ENCODE measurements around the gene TAB3.
A peak's percentile ranks its signal among the peaks of the same experiment; 100 is the strongest.

Gene TAB3

GRCh38 chrX:30874851-30875250 is 14.2 kb downstream of the TAB3 start:
- DNase-seq, result no peak
- Histone ChIP-seq H3K27ac (ENCODE audit: insufficient read depth, low read length, poor library complexity, severe bottlenecking) (no peak overlapping the region), H3K27me3 (replicated peaks; ENCODE audit: control insufficient read depth, insufficient read depth, low read length, poor library complexity, severe bottlenecking) (no peaks in the 10 kb centered on the region), H3K36me3 (ENCODE audit: control insufficient read depth, insufficient read depth, low read length) (no peaks in the 10 kb centered on the region), H3K9me3 (ENCODE audit: control insufficient read depth, low read length) (no peaks in the 10 kb centered on the region), H3K4me3 (ENCODE audit: insufficient read depth, low read depth, low read length, poor library complexity, severe bottlenecking) (no peak overlapping the region), H3K4me1 (ENCODE audit: control insufficient read depth, insufficient read depth, low read length, poor library complexity, severe bottlenecking) (no peaks in the 10 kb centered on the region)

GRCh38 chrX:30870572-30870971 is 18.5 kb downstream of the TAB3 start:
- Histone ChIP-seq H3K4me1 (ENCODE audit: control insufficient read depth, insufficient read depth, low read length, poor library complexity, severe bottlenecking) (no peaks in the 10 kb centered on the region), H3K9me3 (ENCODE audit: control insufficient read depth, low read length) (no peaks in the 10 kb centered on the region), H3K36me3 (ENCODE audit: control insufficient read depth, insufficient read depth, low read length) (peaks cover 5% of the 10 kb centered on the region), H3K27ac (ENCODE audit: insufficient read depth, low read length, poor library complexity, severe bottlenecking) (no peak overlapping the region), H3K4me3 (ENCODE audit: insufficient read depth, low read depth, low read length, poor library complexity, severe bottlenecking) (no peak overlapping the region), H3K27me3 (replicated peaks; ENCODE audit: control insufficient read depth, insufficient read depth, low read length, poor library complexity, severe bottlenecking) (no peaks in the 10 kb centered on the region)
- DNase-seq, result no peak

GRCh38 chrX:30865612-30866011 is 23.4 kb downstream of the TAB3 start:
- Histone ChIP-seq H3K9me3 (ENCODE audit: control insufficient read depth, low read length) (no peaks in the 10 kb centered on the region), H3K27me3 (replicated peaks; ENCODE audit: control insufficient read depth, insufficient read depth, low read length, poor library complexity, severe bottlenecking) (no peaks in the 10 kb centered on the region), H3K36me3 (ENCODE audit: control insufficient read depth, insufficient read depth, low read length) (peaks cover 5% of the 10 kb centered on the region), H3K4me3 (ENCODE audit: insufficient read depth, low read depth, low read length, poor library complexity, severe bottlenecking) (no peak overlapping the region), H3K27ac (ENCODE audit: insufficient read depth, low read length, poor library complexity, severe bottlenecking) (no peak overlapping the region), H3K4me1 (ENCODE audit: control insufficient read depth, insufficient read depth, low read length, poor library complexity, severe bottlenecking) (no peaks in the 10 kb centered on the region)
- no peak for DNase-seq

- Histone ChIP-seq H3K4me3 (ENCODE audit: insufficient read depth, low read depth, low read length, poor library complexity, severe bottlenecking) (no peak overlapping the region), H3K27me3 (replicated peaks; ENCODE audit: control insufficient read depth, insufficient read depth, low read length, poor library complexity, severe bottlenecking) (no peaks in the 10 kb centered on the region), H3K36me3 (ENCODE audit: control insufficient read depth, insufficient read depth, low read length) (peaks cover 5% of the 10 kb centered on the region), H3K27ac (ENCODE audit: insufficient read depth, low read length, poor library complexity, severe bottlenecking) (no peak overlapping the region), H3K4me1 (ENCODE audit: control insufficient read depth, insufficient read depth, low read length, poor library complexity, severe bottlenecking) (no peaks in the 10 kb centered on the region), H3K9me3 (ENCODE audit: control insufficient read depth, low read length) (no peaks in the 10 kb centered on the region)
- DNase-seq, result no peak
Measured at GRCh38 chrX:30865015-30865414, 24.0 kb downstream of the TAB3 start.

- no peak for DNase-seq
- Histone ChIP-seq H3K9me3 (ENCODE audit: control insufficient read depth, low read length) (no peaks in the 10 kb centered on the region), H3K36me3 (ENCODE audit: control insufficient read depth, insufficient read depth, low read length) (peaks cover 5% of the 10 kb centered on the region), H3K4me1 (ENCODE audit: control insufficient read depth, insufficient read depth, low read length, poor library complexity, severe bottlenecking) (no peaks in the 10 kb centered on the region), H3K27me3 (replicated peaks; ENCODE audit: control insufficient read depth, insufficient read depth, low read length, poor library complexity, severe bottlenecking) (no peaks in the 10 kb centered on the region), H3K4me3 (ENCODE audit: insufficient read depth, low read depth, low read length, poor library complexity, severe bottlenecking) (no peak overlapping the region), H3K27ac (ENCODE audit: insufficient read depth, low read length, poor library complexity, severe bottlenecking) (no peak overlapping the region)
Measured at GRCh38 chrX:30864383-30864785, 24.7 kb downstream of the TAB3 start.

GRCh38 chrX:30863974-30864373 is 25.1 kb downstream of the TAB3 start:
- DNase-seq, result no peak
- Histone ChIP-seq H3K27ac (ENCODE audit: insufficient read depth, low read length, poor library complexity, severe bottlenecking) (no peak overlapping the region), H3K4me3 (ENCODE audit: insufficient read depth, low read depth, low read length, poor library complexity, severe bottlenecking) (no peak overlapping the region), H3K27me3 (replicated peaks; ENCODE audit: control insufficient read depth, insufficient read depth, low read length, poor library complexity, severe bottlenecking) (no peaks in the 10 kb centered on the region), H3K4me1 (ENCODE audit: control insufficient read depth, insufficient read depth, low read length, poor library complexity, severe bottlenecking) (no peaks in the 10 kb centered on the region), H3K9me3 (ENCODE audit: control insufficient read depth, low read length) (no peaks in the 10 kb centered on the region), H3K36me3 (ENCODE audit: control insufficient read depth, insufficient read depth, low read length) (peaks cover 9% of the 10 kb centered on the region)

GRCh38 chrX:30858098-30858497 is 31.0 kb downstream of the TAB3 start:
- H3K4me1 ChIP-seq (ENCODE audit: control insufficient read depth, insufficient read depth, low read length, poor library complexity, severe bottlenecking), result no peaks in the 10 kb centered on the region
- no peak for DNase-seq
- H3K4me3 ChIP-seq (ENCODE audit: insufficient read depth, low read depth, low read length, poor library complexity, severe bottlenecking), result no peak overlapping the region
- H3K9me3 ChIP-seq (ENCODE audit: control insufficient read depth, low read length), result no peaks in the 10 kb centered on the region
- peaks cover 4% of the 10 kb centered on the region for H3K36me3 ChIP-seq (ENCODE audit: control insufficient read depth, insufficient read depth, low read length)
- no peaks in the 10 kb centered on the region for H3K27me3 ChIP-seq (replicated peaks; ENCODE audit: control insufficient read depth, insufficient read depth, low read length, poor library complexity, severe bottlenecking)
- H3K27ac ChIP-seq (ENCODE audit: insufficient read depth, low read length, poor library complexity, severe bottlenecking), result no peak overlapping the region

GRCh38 chrX:30851449-30851848 is 37.6 kb downstream of the TAB3 start:
- Histone ChIP-seq H3K27me3 (replicated peaks; ENCODE audit: control insufficient read depth, insufficient read depth, low read length, poor library complexity, severe bottlenecking) (no peaks in the 10 kb centered on the region), H3K27ac (ENCODE audit: insufficient read depth, low read length, poor library complexity, severe bottlenecking) (no peak overlapping the region), H3K36me3 (ENCODE audit: control insufficient read depth, insufficient read depth, low read length) (no peaks in the 10 kb centered on the region), H3K4me1 (ENCODE audit: control insufficient read depth, insufficient read depth, low read length, poor library complexity, severe bottlenecking) (no peaks in the 10 kb centered on the region), H3K4me3 (ENCODE audit: insufficient read depth, low read depth, low read length, poor library complexity, severe bottlenecking) (no peak overlapping the region), H3K9me3 (ENCODE audit: control insufficient read depth, low read length) (no peaks in the 10 kb centered on the region)
- no peak for DNase-seq

- Histone ChIP-seq H3K27ac (ENCODE audit: insufficient read depth, low read length, poor library complexity, severe bottlenecking) (no peak overlapping the region), H3K9me3 (ENCODE audit: control insufficient read depth, low read length) (no peaks in the 10 kb centered on the region), H3K27me3 (replicated peaks; ENCODE audit: control insufficient read depth, insufficient read depth, low read length, poor library complexity, severe bottlenecking) (no peaks in the 10 kb centered on the region), H3K4me1 (ENCODE audit: control insufficient read depth, insufficient read depth, low read length, poor library complexity, severe bottlenecking) (no peaks in the 10 kb centered on the region), H3K4me3 (ENCODE audit: insufficient read depth, low read depth, low read length, poor library complexity, severe bottlenecking) (no peak overlapping the region), H3K36me3 (ENCODE audit: control insufficient read depth, insufficient read depth, low read length) (no peaks in the 10 kb centered on the region)
- DNase-seq, result no peak
Measured at GRCh38 chrX:30835373-30835772, 53.7 kb downstream of the TAB3 start.

- Histone ChIP-seq H3K4me3 (ENCODE audit: insufficient read depth, low read depth, low read length, poor library complexity, severe bottlenecking) (no peak overlapping the region), H3K27me3 (replicated peaks; ENCODE audit: control insufficient read depth, insufficient read depth, low read length, poor library complexity, severe bottlenecking) (no peaks in the 10 kb centered on the region), H3K36me3 (ENCODE audit: control insufficient read depth, insufficient read depth, low read length) (no peaks in the 10 kb centered on the region), H3K9me3 (ENCODE audit: control insufficient read depth, low read length) (no peaks in the 10 kb centered on the region), H3K4me1 (ENCODE audit: control insufficient read depth, insufficient read depth, low read length, poor library complexity, severe bottlenecking) (no peaks in the 10 kb centered on the region), H3K27ac (ENCODE audit: insufficient read depth, low read length, poor library complexity, severe bottlenecking) (no peak overlapping the region)
- no peak for DNase-seq
Measured at GRCh38 chrX:30833896-30834295, 55.2 kb downstream of the TAB3 start.

- no peaks in the 10 kb centered on the region for H3K4me1 ChIP-seq (ENCODE audit: control insufficient read depth, insufficient read depth, low read length, poor library complexity, severe bottlenecking)
- no peaks in the 10 kb centered on the region for H3K36me3 ChIP-seq (ENCODE audit: control insufficient read depth, insufficient read depth, low read length)
- no peaks in the 10 kb centered on the region for H3K9me3 ChIP-seq (ENCODE audit: control insufficient read depth, low read length)
- peak overlapping the region; percentile 25 for H3K4me3 ChIP-seq (ENCODE audit: insufficient read depth, low read depth, low read length, poor library complexity, severe bottlenecking)
- DNase-seq, result no peak
- H3K27ac ChIP-seq (ENCODE audit: insufficient read depth, low read length, poor library complexity, severe bottlenecking), result peak overlapping the region; percentile 27
- no peaks in the 10 kb centered on the region for H3K27me3 ChIP-seq (replicated peaks; ENCODE audit: control insufficient read depth, insufficient read depth, low read length, poor library complexity, severe bottlenecking)
Measured at GRCh38 chrX:30831082-30831481, 58.0 kb downstream of the TAB3 start.
